HEK293 (cell line): ENCODE measurements around the gene GBP6.

ENCODE experiments used
- OSR2 ChIP-seq: fragments of 450-650 bp; formaldehyde crosslinking; IDR thresholded peaks from 2 replicates; pipeline ENCODE4 v1.5.1; 2016; ENCODE audit warnings: missing biosample characterization, missing genetic modification characterization
- SCRT2 ChIP-seq: fragments of 450-650 bp; formaldehyde crosslinking; IDR thresholded peaks from 2 replicates; pipeline ENCODE4 v1.5.1; 2016; ENCODE audit warnings: missing biosample characterization, missing genetic modification characterization
- SP3 ChIP-seq: fragments of 450-650 bp; formaldehyde crosslinking; IDR thresholded peaks from 2 replicates; pipeline ENCODE4 v1.5.1; 2016; ENCODE audit warnings: missing biosample characterization, missing genetic modification characterization
- YY1 ChIP-seq: fragments of 450-650 bp; formaldehyde crosslinking; IDR thresholded peaks from 2 replicates; pipeline ENCODE4 v1.5.1; 2018; ENCODE audit warnings: missing biosample characterization, missing genetic modification characterization
- ZBTB8A ChIP-seq: fragments of 450-650 bp; formaldehyde crosslinking; IDR thresholded peaks from 2 replicates; pipeline ENCODE4 v1.5.1; 2016; ENCODE audit warnings: missing biosample characterization, missing genetic modification characterization
- ZNF350 ChIP-seq: fragments of 450-650 bp; formaldehyde crosslinking; IDR thresholded peaks from 2 replicates; pipeline ENCODE4 v1.5.0; 2017; ENCODE audit warnings: missing biosample characterization, mild to moderate bottlenecking, missing genetic modification characterization
- ZNF423 ChIP-seq: fragments of 450-650 bp; formaldehyde crosslinking; IDR thresholded peaks from 2 replicates; pipeline ENCODE4 v1.5.1; 2016; ENCODE audit warnings: missing biosample characterization, missing genetic modification characterization
- ZNF549 ChIP-seq: fragments of 450-650 bp; IDR thresholded peaks from 2 replicates; pipeline ENCODE4 v1.5.1; 2018; ENCODE audit warnings: missing biosample characterization, missing genetic modification characterization, mild to moderate bottlenecking, inconsistent platforms, moderate library complexity
- TF ChIP-seq, protein P1 (sequence below): fragments of 450-650 bp; formaldehyde crosslinking; IDR thresholded peaks from 2 replicates; pipeline ENCODE4 v1.5.1; 2016; ENCODE audit warnings: missing biosample characterization, missing genetic modification characterization
- TF ChIP-seq, protein P2 (sequence below): fragments of 450-650 bp; formaldehyde crosslinking; IDR thresholded peaks from 2 replicates; pipeline ENCODE4 v1.5.1; 2016; ENCODE audit warnings: missing biosample characterization, missing genetic modification characterization
- TF ChIP-seq, protein P3 (sequence below): fragments of 450-650 bp; IDR thresholded peaks from 2 replicates; pipeline ENCODE4 v1.5.1; 2018; ENCODE audit warnings: missing biosample characterization, missing genetic modification characterization
- TF ChIP-seq, protein P4 (sequence below): fragments of 450-650 bp; formaldehyde crosslinking; IDR thresholded peaks from 2 replicates; pipeline ENCODE4 v1.5.1; 2016; ENCODE audit warnings: missing biosample characterization, missing genetic modification characterization
- TF ChIP-seq, protein P5 (sequence below): fragments of 450-650 bp; formaldehyde crosslinking; IDR thresholded peaks from 2 replicates; pipeline ENCODE4 v1.5.1; 2016; ENCODE audit warnings: missing biosample characterization, missing genetic modification characterization

DNA sequence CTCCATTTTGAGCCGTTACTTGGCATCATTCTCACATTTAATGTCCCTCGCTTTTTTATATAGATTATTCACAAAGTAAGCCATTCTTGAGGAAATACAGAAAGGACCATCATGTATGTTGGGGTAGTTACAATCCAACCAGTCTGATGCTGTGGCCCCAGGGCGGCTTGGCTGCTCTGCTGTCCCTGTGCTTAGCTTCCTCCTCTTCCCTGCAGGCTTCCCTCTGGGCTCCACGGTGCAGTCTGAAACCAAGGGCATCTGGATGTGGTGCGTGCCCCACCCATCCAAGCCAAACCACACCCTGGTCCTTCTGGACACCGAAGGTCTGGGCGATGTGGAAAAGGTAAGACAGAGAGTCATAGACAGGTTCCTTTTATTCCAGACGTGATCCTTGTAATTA lies 5.5 kb downstream of the GBP6 start:
- TF ChIP-seq ZNF350 (no peak), YY1 (no peak), SP3 (tag by site-specific recombination) (no peak), SCRT2 (no peak), ZNF549 (tag by site-specific recombination) (no peak), ZBTB8A (tag by site-specific recombination) (no peak), ZNF423 (no peak), OSR2 (no peak)
- TF ChIP-seq, protein P1, sequence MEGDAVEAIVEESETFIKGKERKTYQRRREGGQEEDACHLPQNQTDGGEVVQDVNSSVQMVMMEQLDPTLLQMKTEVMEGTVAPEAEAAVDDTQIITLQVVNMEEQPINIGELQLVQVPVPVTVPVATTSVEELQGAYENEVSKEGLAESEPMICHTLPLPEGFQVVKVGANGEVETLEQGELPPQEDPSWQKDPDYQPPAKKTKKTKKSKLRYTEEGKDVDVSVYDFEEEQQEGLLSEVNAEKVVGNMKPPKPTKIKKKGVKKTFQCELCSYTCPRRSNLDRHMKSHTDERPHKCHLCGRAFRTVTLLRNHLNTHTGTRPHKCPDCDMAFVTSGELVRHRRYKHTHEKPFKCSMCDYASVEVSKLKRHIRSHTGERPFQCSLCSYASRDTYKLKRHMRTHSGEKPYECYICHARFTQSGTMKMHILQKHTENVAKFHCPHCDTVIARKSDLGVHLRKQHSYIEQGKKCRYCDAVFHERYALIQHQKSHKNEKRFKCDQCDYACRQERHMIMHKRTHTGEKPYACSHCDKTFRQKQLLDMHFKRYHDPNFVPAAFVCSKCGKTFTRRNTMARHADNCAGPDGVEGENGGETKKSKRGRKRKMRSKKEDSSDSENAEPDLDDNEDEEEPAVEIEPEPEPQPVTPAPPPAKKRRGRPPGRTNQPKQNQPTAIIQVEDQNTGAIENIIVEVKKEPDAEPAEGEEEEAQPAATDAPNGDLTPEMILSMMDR (tag by site-specific recombination): no peak
- TF ChIP-seq, protein P2, sequence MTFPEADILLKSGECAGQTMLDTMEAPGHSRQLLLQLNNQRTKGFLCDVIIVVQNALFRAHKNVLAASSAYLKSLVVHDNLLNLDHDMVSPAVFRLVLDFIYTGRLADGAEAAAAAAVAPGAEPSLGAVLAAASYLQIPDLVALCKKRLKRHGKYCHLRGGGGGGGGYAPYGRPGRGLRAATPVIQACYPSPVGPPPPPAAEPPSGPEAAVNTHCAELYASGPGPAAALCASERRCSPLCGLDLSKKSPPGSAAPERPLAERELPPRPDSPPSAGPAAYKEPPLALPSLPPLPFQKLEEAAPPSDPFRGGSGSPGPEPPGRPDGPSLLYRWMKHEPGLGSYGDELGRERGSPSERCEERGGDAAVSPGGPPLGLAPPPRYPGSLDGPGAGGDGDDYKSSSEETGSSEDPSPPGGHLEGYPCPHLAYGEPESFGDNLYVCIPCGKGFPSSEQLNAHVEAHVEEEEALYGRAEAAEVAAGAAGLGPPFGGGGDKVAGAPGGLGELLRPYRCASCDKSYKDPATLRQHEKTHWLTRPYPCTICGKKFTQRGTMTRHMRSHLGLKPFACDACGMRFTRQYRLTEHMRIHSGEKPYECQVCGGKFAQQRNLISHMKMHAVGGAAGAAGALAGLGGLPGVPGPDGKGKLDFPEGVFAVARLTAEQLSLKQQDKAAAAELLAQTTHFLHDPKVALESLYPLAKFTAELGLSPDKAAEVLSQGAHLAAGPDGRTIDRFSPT: no peak
- TF ChIP-seq, protein P3, sequence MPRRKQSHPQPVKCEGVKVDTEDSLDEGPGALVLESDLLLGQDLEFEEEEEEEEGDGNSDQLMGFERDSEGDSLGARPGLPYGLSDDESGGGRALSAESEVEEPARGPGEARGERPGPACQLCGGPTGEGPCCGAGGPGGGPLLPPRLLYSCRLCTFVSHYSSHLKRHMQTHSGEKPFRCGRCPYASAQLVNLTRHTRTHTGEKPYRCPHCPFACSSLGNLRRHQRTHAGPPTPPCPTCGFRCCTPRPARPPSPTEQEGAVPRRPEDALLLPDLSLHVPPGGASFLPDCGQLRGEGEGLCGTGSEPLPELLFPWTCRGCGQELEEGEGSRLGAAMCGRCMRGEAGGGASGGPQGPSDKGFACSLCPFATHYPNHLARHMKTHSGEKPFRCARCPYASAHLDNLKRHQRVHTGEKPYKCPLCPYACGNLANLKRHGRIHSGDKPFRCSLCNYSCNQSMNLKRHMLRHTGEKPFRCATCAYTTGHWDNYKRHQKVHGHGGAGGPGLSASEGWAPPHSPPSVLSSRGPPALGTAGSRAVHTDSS: no peak
- TF ChIP-seq, protein P4, sequence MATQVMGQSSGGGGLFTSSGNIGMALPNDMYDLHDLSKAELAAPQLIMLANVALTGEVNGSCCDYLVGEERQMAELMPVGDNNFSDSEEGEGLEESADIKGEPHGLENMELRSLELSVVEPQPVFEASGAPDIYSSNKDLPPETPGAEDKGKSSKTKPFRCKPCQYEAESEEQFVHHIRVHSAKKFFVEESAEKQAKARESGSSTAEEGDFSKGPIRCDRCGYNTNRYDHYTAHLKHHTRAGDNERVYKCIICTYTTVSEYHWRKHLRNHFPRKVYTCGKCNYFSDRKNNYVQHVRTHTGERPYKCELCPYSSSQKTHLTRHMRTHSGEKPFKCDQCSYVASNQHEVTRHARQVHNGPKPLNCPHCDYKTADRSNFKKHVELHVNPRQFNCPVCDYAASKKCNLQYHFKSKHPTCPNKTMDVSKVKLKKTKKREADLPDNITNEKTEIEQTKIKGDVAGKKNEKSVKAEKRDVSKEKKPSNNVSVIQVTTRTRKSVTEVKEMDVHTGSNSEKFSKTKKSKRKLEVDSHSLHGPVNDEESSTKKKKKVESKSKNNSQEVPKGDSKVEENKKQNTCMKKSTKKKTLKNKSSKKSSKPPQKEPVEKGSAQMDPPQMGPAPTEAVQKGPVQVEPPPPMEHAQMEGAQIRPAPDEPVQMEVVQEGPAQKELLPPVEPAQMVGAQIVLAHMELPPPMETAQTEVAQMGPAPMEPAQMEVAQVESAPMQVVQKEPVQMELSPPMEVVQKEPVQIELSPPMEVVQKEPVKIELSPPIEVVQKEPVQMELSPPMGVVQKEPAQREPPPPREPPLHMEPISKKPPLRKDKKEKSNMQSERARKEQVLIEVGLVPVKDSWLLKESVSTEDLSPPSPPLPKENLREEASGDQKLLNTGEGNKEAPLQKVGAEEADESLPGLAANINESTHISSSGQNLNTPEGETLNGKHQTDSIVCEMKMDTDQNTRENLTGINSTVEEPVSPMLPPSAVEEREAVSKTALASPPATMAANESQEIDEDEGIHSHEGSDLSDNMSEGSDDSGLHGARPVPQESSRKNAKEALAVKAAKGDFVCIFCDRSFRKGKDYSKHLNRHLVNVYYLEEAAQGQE (tag by site-specific recombination): no peak
- TF ChIP-seq, protein P5, sequence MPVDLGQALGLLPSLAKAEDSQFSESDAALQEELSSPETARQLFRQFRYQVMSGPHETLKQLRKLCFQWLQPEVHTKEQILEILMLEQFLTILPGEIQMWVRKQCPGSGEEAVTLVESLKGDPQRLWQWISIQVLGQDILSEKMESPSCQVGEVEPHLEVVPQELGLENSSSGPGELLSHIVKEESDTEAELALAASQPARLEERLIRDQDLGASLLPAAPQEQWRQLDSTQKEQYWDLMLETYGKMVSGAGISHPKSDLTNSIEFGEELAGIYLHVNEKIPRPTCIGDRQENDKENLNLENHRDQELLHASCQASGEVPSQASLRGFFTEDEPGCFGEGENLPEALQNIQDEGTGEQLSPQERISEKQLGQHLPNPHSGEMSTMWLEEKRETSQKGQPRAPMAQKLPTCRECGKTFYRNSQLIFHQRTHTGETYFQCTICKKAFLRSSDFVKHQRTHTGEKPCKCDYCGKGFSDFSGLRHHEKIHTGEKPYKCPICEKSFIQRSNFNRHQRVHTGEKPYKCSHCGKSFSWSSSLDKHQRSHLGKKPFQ (tag by site-specific recombination): no peak
